Measurements from ENCODE around the gene ABLIM3.

GRCh38 chr5:149221731-149222342 lies 80.5 kb downstream of the ABLIM3 start:
- TF ChIP-seq, protein P1, sequence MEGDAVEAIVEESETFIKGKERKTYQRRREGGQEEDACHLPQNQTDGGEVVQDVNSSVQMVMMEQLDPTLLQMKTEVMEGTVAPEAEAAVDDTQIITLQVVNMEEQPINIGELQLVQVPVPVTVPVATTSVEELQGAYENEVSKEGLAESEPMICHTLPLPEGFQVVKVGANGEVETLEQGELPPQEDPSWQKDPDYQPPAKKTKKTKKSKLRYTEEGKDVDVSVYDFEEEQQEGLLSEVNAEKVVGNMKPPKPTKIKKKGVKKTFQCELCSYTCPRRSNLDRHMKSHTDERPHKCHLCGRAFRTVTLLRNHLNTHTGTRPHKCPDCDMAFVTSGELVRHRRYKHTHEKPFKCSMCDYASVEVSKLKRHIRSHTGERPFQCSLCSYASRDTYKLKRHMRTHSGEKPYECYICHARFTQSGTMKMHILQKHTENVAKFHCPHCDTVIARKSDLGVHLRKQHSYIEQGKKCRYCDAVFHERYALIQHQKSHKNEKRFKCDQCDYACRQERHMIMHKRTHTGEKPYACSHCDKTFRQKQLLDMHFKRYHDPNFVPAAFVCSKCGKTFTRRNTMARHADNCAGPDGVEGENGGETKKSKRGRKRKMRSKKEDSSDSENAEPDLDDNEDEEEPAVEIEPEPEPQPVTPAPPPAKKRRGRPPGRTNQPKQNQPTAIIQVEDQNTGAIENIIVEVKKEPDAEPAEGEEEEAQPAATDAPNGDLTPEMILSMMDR (IDR thresholded peaks at IDR 0.05): no peak
- no peak for TF ChIP-seq POLR2A (IDR thresholded peaks at IDR 0.05)
